Measurements from ENCODE around the gene AP1M1.

Gene AP1M1

GRCh38 chr19:16233836-16234551, 36.3 kb downstream of the AP1M1 start:
- DNase-seq: no peak

GRCh38 chr19:16234552-16235445, 37.1 kb downstream of the AP1M1 start:
- no peak for DNase-seq

GRCh38 chr19:16235811-16236652, 38.3 kb downstream of the AP1M1 start:
- no peak for DNase-seq

- no peak for DNase-seq
Observed at GRCh38 chr19:16244091-16244490, 46.4 kb downstream of the AP1M1 start.

- DNase-seq: peak; percentile 17 to 73
Observed at GRCh38 chr19:16247353-16248182, 49.9 kb downstream of the AP1M1 start.

GRCh38 chr19:16248380-16249023, 50.8 kb downstream of the AP1M1 start:
- DNase-seq: no peak

- no peak for DNase-seq
Observed at GRCh38 chr19:16249826-16250404, 52.2 kb downstream of the AP1M1 start.

- no peak for DNase-seq
Observed at GRCh38 chr19:16252459-16253205, 54.9 kb downstream of the AP1M1 start.

GRCh38 chr19:16254851-16255408, 57.2 kb downstream of the AP1M1 start:
- no peak for DNase-seq

GRCh38 chr19:16257509-16258002, 59.8 kb downstream of the AP1M1 start:
- no peak for DNase-seq

- DNase-seq: no peak
Observed at GRCh38 chr19:16258440-16258903, 60.8 kb downstream of the AP1M1 start.

- no peak for DNase-seq
Observed at GRCh38 chr19:16259385-16260159, 61.9 kb downstream of the AP1M1 start.

- no peak for DNase-seq
Observed at GRCh38 chr19:16260160-16260811, 62.6 kb downstream of the AP1M1 start.

GRCh38 chr19:16260812-16261161, 63.1 kb downstream of the AP1M1 start:
- DNase-seq: no peak

GRCh38 chr19:16261584-16262368, 64.1 kb downstream of the AP1M1 start:
- no peak for DNase-seq

GRCh38 chr19:16262618-16263017, 64.9 kb downstream of the AP1M1 start:
- DNase-seq: no peak

GRCh38 chr19:16263141-16263761, 65.5 kb downstream of the AP1M1 start:
- no peak for DNase-seq
